ENCODE measurements around the gene KRTAP17-1. TPM values are rescaled to one million over a fixed set of nuclear protein-coding genes. Genes with fewer than 3 reads are reported as not detected.
"Not testable (repeated sequence)": the region's sequence is repeated elsewhere in the genome, so short reads cannot be mapped to it uniquely, and the experiment has no call there.

The KRTAP17-1 gene
- total RNA-seq, 2 donors from 2014 or later: not detected

- DNase-seq (no peak), ATAC-seq (no peak)
- intact Hi-C loops (cut with DNase I): no loop called here
Measured at GRCh38 chr17:41315814-41316445, 420 bp upstream of the KRTAP17-1 start.

GRCh38 chr17:41311111-41311510 lies 4.4 kb downstream of the KRTAP17-1 start:
- ATAC-seq: no peak
- DNase-seq: no peak
- intact Hi-C loops (cut with DNase I): no loop called here

GRCh38 chr17:41308918-41309359 lies 6.6 kb downstream of the KRTAP17-1 start, which contains the start of gene KRTAP16-1:
Gene KRTAP16-1, minus strand, starts transcription at chr17:41309309. Its CDS starts 56 bp downstream, at chr17:41309253.
- peak in 1 of 2 donors; percentile 18 for ATAC-seq
- no peak for DNase-seq
- intact Hi-C loops (cut with DNase I): no loop called here

GRCh38 chr17:41308251-41308917 lies 7.1 kb downstream of the KRTAP17-1 start:
- peak; percentile 75 to 89 for ATAC-seq
- peak; percentile 40 for DNase-seq
- intact Hi-C loops (cut with DNase I): no loop called here

DNA sequence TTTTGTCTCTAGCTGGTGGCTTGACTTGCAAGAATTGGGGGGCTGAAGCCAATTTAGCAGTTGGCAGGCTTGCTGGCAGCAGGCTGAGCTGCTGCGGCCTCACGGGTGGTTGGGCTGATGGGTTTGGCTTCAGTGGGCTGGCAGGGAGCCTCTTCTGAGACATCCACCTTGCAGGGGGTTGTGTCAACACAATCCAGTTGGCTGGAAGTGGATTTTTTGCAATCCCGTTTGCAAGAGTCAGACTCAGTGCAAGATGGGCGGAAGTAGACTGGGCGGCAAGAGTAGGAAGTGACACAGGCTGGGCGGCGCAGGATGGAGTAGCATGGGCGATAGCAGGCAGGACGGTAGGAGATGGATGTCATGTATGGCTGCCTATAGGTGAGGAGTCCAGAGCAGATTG lies 7.9 kb downstream of the KRTAP17-1 start:
- DNase-seq (no peak), ATAC-seq (peak in 1 of 2 donors; percentile 39)
- intact Hi-C loops (cut with DNase I): no loop called here

GRCh38 chr17:41304091-41304490 lies 11.4 kb downstream of the KRTAP17-1 start:
- no peak for DNase-seq
- intact Hi-C loops (cut with DNase I): no loop called here
- ATAC-seq: no peak

GRCh38 chr17:41302981-41303380 lies 12.5 kb downstream of the KRTAP17-1 start:
- intact Hi-C loops (cut with DNase I): no loop called here
- ATAC-seq (no peak), DNase-seq (no peak)

- intact Hi-C loops (cut with DNase I): no loop called here
- DNase-seq (peak; percentile 44), ATAC-seq (peak; percentile 87 to 95)
Measured at GRCh38 chr17:41301916-41302901, 13.3 kb downstream of the KRTAP17-1 start, which contains the start of gene KRTAP29-1. Gene KRTAP29-1, minus strand, starts transcription at chr17:41302851. Its CDS starts 0 bp downstream, at chr17:41302851.

DNA sequence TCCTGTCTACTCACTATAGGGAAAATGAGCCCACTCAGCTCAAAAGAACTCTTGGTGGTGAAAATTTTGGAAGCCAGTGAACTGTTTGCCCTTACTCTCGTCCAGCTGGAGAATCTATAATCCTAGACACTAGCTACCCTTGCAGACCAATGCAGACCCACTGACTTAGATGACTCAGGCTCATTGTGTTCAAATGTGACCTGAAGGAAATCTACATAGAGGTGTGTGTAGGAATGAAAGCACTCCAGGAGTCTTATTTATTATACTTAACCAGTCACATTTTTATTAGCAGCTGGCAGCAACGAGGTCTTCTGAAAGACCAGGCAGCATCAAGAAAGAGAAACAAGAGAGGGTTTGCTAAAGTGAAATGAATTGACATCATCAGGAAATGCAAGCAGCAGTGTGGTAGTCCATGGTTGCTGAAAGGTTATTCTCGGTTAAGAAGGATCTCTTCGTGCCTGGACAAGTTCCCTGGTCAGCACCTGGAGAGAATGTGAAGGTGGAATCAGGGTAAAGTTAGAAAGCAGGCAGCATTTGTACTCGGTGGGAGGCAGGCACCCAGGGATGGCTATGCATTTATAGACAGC lies 14.2 kb downstream of the KRTAP17-1 start:
- intact Hi-C loops (cut with DNase I): no loop called here
- ATAC-seq (no peak), DNase-seq (no peak)

GRCh38 chr17:41298458-41299135 lies 16.9 kb downstream of the KRTAP17-1 start:
- ATAC-seq (no peak), DNase-seq (no peak)
- intact Hi-C loops (cut with DNase I): no loop called here

DNA sequence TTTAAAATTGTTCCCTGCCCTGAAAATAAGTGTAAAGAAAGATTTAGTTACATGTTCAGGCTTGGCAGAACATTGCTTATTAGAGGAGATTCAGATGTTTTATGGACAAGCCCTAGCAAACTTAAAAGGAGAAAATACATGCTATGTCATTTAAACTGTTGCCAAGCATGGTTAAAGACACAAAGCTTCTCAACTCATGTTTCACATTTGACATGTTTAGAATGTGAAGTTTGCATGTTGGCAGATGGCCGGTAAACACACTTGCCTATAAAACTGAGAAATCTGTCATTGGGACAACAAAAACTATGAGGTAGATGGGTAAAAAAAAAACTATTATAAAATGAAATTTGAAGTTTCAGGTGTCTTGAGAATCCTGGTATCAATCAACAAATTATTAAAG lies 18.7 kb downstream of the KRTAP17-1 start:
- ATAC-seq: no peak
- intact Hi-C loops (cut with DNase I): no loop called here

DNA sequence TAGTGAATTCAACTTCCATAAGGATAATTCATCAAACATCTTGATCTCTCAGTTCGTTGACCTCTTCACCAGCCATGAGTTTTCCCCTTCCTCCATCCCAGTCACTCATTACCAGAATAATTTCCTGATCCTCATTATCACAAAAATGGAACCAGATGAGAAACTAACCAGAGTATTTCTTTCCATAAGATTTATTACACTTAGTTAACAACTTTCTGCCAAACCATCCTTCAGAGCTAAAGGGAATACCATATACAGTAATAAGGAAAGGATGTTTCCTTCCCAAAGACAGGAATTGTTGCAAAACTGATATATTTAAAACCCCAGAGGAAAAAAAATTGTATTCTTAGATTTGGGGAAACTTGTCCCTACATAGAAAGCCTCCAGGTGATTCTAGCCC lies 21.5 kb downstream of the KRTAP17-1 start:
- ATAC-seq: no peak
- intact Hi-C loops (cut with DNase I): no loop called here
- no peak for DNase-seq

More for the DNA sequence above, 18.7 kb downstream of the KRTAP17-1 start:
- no peak for DNase-seq

GRCh38 chr17:41287050-41287449 lies 28.5 kb downstream of the KRTAP17-1 start:
- DNase-seq (no peak), ATAC-seq (no peak)
- intact Hi-C loops (cut with DNase I): no loop called here

DNA sequence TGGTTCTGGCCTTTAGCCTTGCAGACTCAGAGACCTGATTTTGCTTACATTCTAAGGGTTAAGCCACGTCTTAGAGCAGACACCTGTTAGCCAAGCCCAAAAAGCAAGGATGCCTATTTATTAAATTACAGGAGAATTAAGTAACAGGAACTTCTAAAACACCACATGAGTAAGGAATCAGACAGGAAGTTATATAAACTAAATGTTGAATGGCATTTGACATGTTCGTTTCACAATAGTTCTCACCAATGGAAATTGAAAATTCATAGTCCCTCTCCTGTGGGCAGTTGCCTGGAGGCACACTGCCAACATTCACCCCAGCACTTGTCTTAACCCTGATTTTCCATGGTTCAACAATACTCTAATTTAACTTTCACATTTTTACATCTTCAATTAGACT lies 31.0 kb downstream of the KRTAP17-1 start:
- ATAC-seq (no peak), DNase-seq (no peak)
- intact Hi-C loops (cut with DNase I): no loop called here

DNA sequence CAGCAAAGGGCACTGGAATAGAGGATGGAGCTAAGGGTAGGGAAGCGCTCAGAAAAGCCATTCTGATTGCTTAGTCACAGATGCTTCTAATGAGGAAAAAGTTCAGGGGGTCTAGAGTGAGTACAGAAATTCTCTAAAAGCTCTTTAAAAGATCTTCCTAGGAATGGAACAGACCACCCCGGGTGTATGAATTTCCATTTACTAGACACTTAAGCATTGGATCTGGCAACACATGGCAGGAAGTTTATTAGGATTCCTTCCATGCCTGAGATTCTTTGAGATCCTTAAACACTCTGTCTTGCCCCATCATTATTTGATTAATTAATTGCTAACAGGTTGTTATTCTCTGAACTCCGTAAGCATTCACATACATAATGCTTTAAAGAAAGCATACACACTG lies 31.5 kb downstream of the KRTAP17-1 start:
- no peak for DNase-seq
- no peak for ATAC-seq
- intact Hi-C loops (cut with DNase I): no loop called here

GRCh38 chr17:41278176-41278955 lies 37.1 kb downstream of the KRTAP17-1 start:
- ATAC-seq (no peak), DNase-seq (no peak)
- intact Hi-C loops (cut with DNase I): no loop called here

DNA sequence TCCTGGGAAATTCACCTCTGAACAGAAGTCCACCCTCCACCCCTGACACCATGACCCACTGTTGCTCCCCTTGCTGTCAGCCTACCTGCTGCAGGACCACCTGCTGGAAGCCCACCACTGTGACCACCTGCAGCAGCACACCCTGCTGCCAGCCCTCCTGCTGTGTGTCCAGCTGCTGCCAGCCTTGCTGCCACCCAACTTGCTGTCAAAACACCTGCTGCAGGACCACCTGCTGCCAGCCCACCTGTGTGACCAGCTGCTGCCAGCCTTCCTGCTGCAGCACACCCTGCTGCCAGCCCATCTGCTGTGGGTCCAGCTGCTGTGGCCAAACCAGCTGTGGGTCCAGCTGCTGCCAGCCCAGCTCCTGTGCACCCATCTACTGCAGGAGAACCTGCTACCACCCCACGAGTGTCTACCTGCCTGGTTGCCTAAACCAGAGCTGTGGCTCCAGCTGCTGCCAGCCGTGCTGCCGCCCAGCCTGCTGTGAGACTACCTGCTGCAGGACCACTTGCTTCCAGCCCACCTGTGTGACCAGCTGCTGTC lies 39.8 kb downstream of the KRTAP17-1 start, which contains the start of gene KRTAP9-7:
KRTAP9-7 (plus strand) TSS at position 51 of the 543 bp plus-strand sequence; CDS start at position 51, 0 bp downstream.
- ATAC-seq; intact Hi-C loops (cut with DNase I); DNase-seq: not testable (repeated sequence)

All from left cardiac atrium (tissue), 4 donors.